CD14-positive monocyte (primary cell): Measurements from ENCODE around the gene DTNBP1. TPM values are rescaled to one million over a fixed set of nuclear protein-coding genes. Genes with fewer than 3 reads are reported as not detected.

Experiments
- DNase-seq, 3 donors: peaks; one replicate each; pipeline ENCODE4 v3.0.0-alpha.2; 2011 to 2022
- H2AFZ ChIP-seq: 2 replicates; pipeline ENCODE4 v1.6.0; 2012; ENCODE audit warnings: mild to moderate bottlenecking, low read depth, low read length, inconsistent platforms; ENCODE audit not compliant: insufficient read depth, poor library complexity, severe bottlenecking
- H3K27ac ChIP-seq, 2 donors: 1 replicate in 1 of 2; 2 replicates in 1 of 2; pipeline ENCODE4 v1.5.1; 2012 to 2013; ENCODE audit warnings: low read length in 2 of 2, control low read depth in 1 of 2, inconsistent platforms in 1 of 2, low read depth in 1 of 2, mild to moderate bottlenecking in 1 of 2
- H3K27me3 ChIP-seq, 2 donors: one replicate each; pipeline versions ENCODE4 v1.6.0 to v1.6.1; 2011 to 2013; ENCODE audit warnings: low read length in 2 of 2; ENCODE audit not compliant: control insufficient read depth in 2 of 2, insufficient read depth in 2 of 2
- H3K36me3 ChIP-seq, 2 donors: replicated peaks in 1 of 2; 1 replicate in 1 of 2; 2 replicates in 1 of 2; pipeline versions ENCODE4 v1.5.1 to v1.6.1; 2012 to 2013; ENCODE audit warnings: low read length in 2 of 2, control low read depth in 1 of 2, inconsistent platforms in 1 of 2, mild to moderate bottlenecking in 1 of 2; ENCODE audit not compliant: insufficient read depth in 2 of 2, control insufficient read depth in 1 of 2
- H3K4me1 ChIP-seq, 2 donors: 1 replicate in 1 of 2; 2 replicates in 1 of 2; pipeline versions ENCODE4 v1.5.1 to v1.6.1; 2012 to 2013; ENCODE audit warnings: low read length in 2 of 2, control low read depth in 1 of 2, inconsistent platforms in 1 of 2, mild to moderate bottlenecking in 1 of 2, moderate library complexity in 1 of 2; ENCODE audit not compliant: insufficient read depth in 2 of 2, control insufficient read depth in 1 of 2
- H3K4me2 ChIP-seq: replicated peaks from 2 replicates; pipeline ENCODE3; 2012; ENCODE audit warnings: low read length, moderate library complexity, mild to moderate bottlenecking; ENCODE audit not compliant: poor library complexity, severe bottlenecking; ENCODE audit errors: extremely low read depth
- H3K4me3 ChIP-seq, 3 experiments: fragments of 200-600 bp in 1 of 3; sonication (generic) in 1 of 3; replicated peaks in 1 of 3; 1 replicate in 2 of 3; 2 replicates in 1 of 3; pipeline ENCODE4 v1.5.1; 2011 to 2013; ENCODE audit warnings: low read length in 3 of 3, mild to moderate bottlenecking in 3 of 3, control low read depth in 2 of 3, low read depth in 2 of 3, inconsistent platforms in 1 of 3, moderate library complexity in 1 of 3
- H3K79me2 ChIP-seq: 2 replicates; pipeline ENCODE4 v1.6.0; 2012; ENCODE audit warnings: mild to moderate bottlenecking, control low read depth, inconsistent platforms, low read length, moderate library complexity; ENCODE audit not compliant: insufficient read depth
- H3K9ac ChIP-seq: 2 replicates; pipeline ENCODE4 v1.6.0; 2017; ENCODE audit warnings: low read length, mild to moderate bottlenecking; ENCODE audit not compliant: insufficient read depth, poor library complexity, severe bottlenecking
- H3K9me3 ChIP-seq, 2 donors: replicated peaks in 1 of 2; 1 replicate in 1 of 2; 2 replicates in 1 of 2; pipeline versions ENCODE4 v1.5.1 to v1.6.1; 2012 to 2013; ENCODE audit warnings: low read length in 2 of 2, control low read depth in 1 of 2; ENCODE audit not compliant: control insufficient read depth in 1 of 2, insufficient read depth in 1 of 2
- H4K20me1 ChIP-seq: 2 replicates; pipeline ENCODE4 v1.6.0; 2012; ENCODE audit warnings: mild to moderate bottlenecking, low read length, control low read depth, moderate library complexity; ENCODE audit not compliant: insufficient read depth
- H3K27ac Mint-ChIP-seq, 7 donors: one replicate each; pipeline ENCODE4 v1.8.0; 2020; ENCODE audit warnings: mild to moderate bottlenecking in 7 of 7, mixed read lengths in 7 of 7, moderate library complexity in 6 of 7, inconsistent platforms in 2 of 7
- H3K27me3 Mint-ChIP-seq, 3 donors: one replicate each; pipeline ENCODE4 v1.8.0; 2021 to 2022; ENCODE audit warnings: low read depth in 3 of 3, mild to moderate bottlenecking in 3 of 3, mixed read lengths in 3 of 3, moderate library complexity in 3 of 3, inconsistent platforms in 1 of 3
- H3K36me3 Mint-ChIP-seq, 2 donors: one replicate each; pipeline ENCODE4 v1.8.0; 2020; ENCODE audit warnings: mixed read lengths in 2 of 2, inconsistent platforms in 1 of 2, mild to moderate bottlenecking in 1 of 2
- H3K4me1 Mint-ChIP-seq: one replicate; pipeline ENCODE4 v1.8.0; 2020; ENCODE audit warnings: mild to moderate bottlenecking, mixed read lengths
- H3K4me3 Mint-ChIP-seq, 2 donors: one replicate each; pipeline ENCODE4 v1.8.0; 2020; ENCODE audit warnings: mild to moderate bottlenecking in 2 of 2, mixed read lengths in 2 of 2, moderate library complexity in 1 of 2
- H3K9me3 Mint-ChIP-seq, 7 donors: one replicate each; pipeline ENCODE4 v1.8.0; 2020 to 2022; ENCODE audit warnings: mixed read lengths in 7 of 7, mild to moderate bottlenecking in 6 of 7, moderate library complexity in 6 of 7, inconsistent platforms in 2 of 7
- CTCF ChIP-seq: fragments of 200-600 bp; IDR thresholded peaks from one replicate; pipeline ENCODE4 v1.8.0; 2022; ENCODE audit warnings: antibody characterized with exemption, mild to moderate bottlenecking
- WGBS: methylation state at CpG from one replicate; pipeline ENCODE4 v1.1.5; 2013; ENCODE audit warnings: missing lambda C conversion rate; ENCODE audit not compliant: insufficient coverage; 5-methylcytosine and 5-hydroxymethylcytosine counted together
- intact Hi-C, 2 donors: fragments of 100-400 bp; cut with micrococcal nuclease; formaldehyde crosslinking; loops; one replicate each; pipeline versions ENCODE4 v1.15.0 to v1.15.1; 2023
- polyA plus RNA-seq, 3 donors: library from polyadenylated mRNA; depleted of rRNA in 1 of 3; unstranded in 2 of 3; stranded (reverse) in 1 of 3; fragments of 300-500 nt in 2 of 3; fragments of >200 nt in 1 of 3; fragmentation: Illumina TruSeq in 2 of 3; gene quantifications; 1 replicate in 2 of 3; 2 replicates in 1 of 3; pipeline ENCODE4 v1.2.3, GENCODE V29; 2012 to 2021

DTNBP1 gene
- polyA plus RNA-seq, 3 donors: 19.7 to 26.9 (median 20.5) TPM

DNA sequence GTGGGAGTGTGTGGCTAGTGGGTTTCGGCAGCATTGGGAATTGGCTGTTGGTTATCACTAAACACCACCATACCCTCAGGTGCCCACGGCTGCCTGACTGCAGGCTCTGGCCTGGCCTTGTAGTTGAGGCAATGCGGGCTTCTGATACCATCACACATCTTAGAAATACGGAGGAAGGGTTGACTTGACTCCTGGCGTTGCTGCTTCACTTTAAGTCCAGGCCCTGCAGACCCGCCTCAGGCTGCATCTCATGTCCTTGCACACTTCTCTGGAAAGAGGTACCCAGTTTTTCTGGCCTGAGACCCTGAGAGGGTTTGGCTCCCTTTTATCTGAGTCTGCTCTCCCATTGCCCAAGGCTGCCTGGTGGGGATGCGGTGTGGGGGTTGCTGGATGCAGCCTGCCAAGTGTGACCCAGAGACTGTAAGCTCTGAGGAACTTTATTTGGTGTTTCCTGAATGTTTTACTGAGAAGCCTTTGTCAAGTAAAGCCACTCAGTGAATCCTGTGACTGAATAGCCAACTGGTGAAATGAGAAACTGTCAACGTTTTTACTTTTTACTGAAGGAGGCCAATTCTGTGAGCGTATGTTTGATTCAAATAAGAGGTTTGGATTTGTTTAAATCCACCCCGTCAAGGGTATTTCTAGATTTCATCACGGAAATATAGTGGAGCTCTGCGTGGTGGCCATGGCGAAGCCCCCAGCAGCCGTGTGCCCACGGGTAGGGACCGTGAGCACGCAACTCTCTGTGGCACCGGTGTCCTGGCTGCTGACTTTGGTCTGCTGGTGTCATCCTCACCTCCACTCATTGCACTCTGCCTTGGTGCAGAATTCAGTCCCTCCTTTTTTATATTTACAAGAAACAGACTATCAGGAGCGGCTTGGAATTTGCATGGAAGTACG, 160.1 kb downstream of the DTNBP1 start:
- H3K27ac ChIP-seq: peak overlapping the region in 1 of 2 donors; percentile 41

More for the DNA sequence above, 160.1 kb downstream of the DTNBP1 start:
- Histone ChIP-seq H3K4me1 (peaks cover 0 to 2% of the 10 kb centered on the region in 2 donors), H4K20me1 (peaks cover 99% of the 10 kb centered on the region), H3K79me2 (peaks cover 74% of the 10 kb centered on the region), H3K4me2 (no peak overlapping the region), H3K9me3 (no peaks in the 10 kb centered on the region), H3K36me3 (peaks cover 100% of the 10 kb centered on the region in 2 donors), H3K9ac (no peak overlapping the region), H3K4me3 (no peak overlapping the region), H3K27me3 (no peaks in the 10 kb centered on the region), H2AFZ (no peak overlapping the region)
- Mint-ChIP-seq H3K36me3 (peaks cover 95 to 100% of the 10 kb centered on the region in 2 donors), H3K9me3 (peaks cover 0 to 3% (median 0%) of the 10 kb centered on the region in 7 donors), H3K27ac (peak overlapping the region in 3 of 7 donors; percentile 37 to 89 (median 73)), H3K4me1 (peaks cover 11% of the 10 kb centered on the region), H3K27me3 (peaks cover 0 to 3% (median 0%) of the 10 kb centered on the region in 3 donors), H3K4me3 (no peak overlapping the region)
- WGBS: 88% methylated on average over 12 of the region's 20 CpGs
- TF ChIP-seq CTCF: no peak
- intact Hi-C loops: no loop called here
- DNase-seq: no peak
